Activated T-helper 17 cell treated with anti-CD3 and anti-CD28 coated beads, Interleukin-2, amount 50 U/mL, for 72 hours (primary cell): ENCODE data around the gene CAND2. TPM values are rescaled to one million over a fixed set of nuclear protein-coding genes. Genes with fewer than 3 reads are reported as not detected.

Experiments used
- total RNA-seq, 2 donors: library from RNA; stranded (reverse); gene quantifications; one replicate each; pipeline ENCODE4 v1.2.3, GENCODE V29; 2022

CAND2 gene
- total RNA-seq, 2 donors from 2014 or later: 0.19 to 0.85 TPM

Other genes with a start within 250 kb of the CAND2 start
- gene MKRN2, start 239.6 kb upstream of the CAND2 start, total RNA-seq: 10 to 100 TPM; 17.2 to 25.8 TPM
- gene RAF1, start 132.6 kb upstream of the CAND2 start, total RNA-seq: 10 to 100 TPM; 91.5 to 97.3 TPM
- not detected for gene TMEM40, start 37.4 kb upstream of the CAND2 start, total RNA-seq
- gene RPL32, start 44.9 kb downstream of the CAND2 start, total RNA-seq: 1,000 to 10,000 TPM; 2,210 to 2,773 TPM